T-helper 17 cell (primary cell): ENCODE results near the gene ANKS3. TPM values are rescaled to one million over a fixed set of nuclear protein-coding genes. Genes with fewer than 3 reads are reported as not detected.

Experiments
- ATAC-seq: fragments of 150-1000 bp; cut with Tn5 transposase; 2 replicates; pipeline ENCODE4 v1.10.0; 2021; ENCODE audit warnings: mild to moderate bottlenecking, moderate library complexity
- DNase-seq, 3 donors: peaks; one replicate each; pipeline versions ENCODE4 v3.0.0 to v3.0.0-alpha.2; 2020 to 2021
- H3K9me3 ChIP-seq: one replicate; pipeline ENCODE4 v1.7.0; 2013; ENCODE audit warnings: low read length, mild to moderate bottlenecking; ENCODE audit not compliant: control insufficient read depth, poor library complexity, severe bottlenecking
- H3K27ac Mint-ChIP-seq: one replicate; pipeline ENCODE4 v1.8.0; 2022; ENCODE audit warnings: mild to moderate bottlenecking, moderate library complexity, mixed read lengths
- H3K27me3 Mint-ChIP-seq: one replicate; pipeline ENCODE4 v1.8.0; 2022; ENCODE audit warnings: mixed read lengths
- H3K36me3 Mint-ChIP-seq: one replicate; pipeline ENCODE4 v1.8.0; 2022; ENCODE audit warnings: low read depth, mixed read lengths
- H3K4me1 Mint-ChIP-seq: one replicate; pipeline ENCODE4 v1.8.0; 2022; ENCODE audit warnings: mild to moderate bottlenecking, mixed read lengths
- H3K4me3 Mint-ChIP-seq: one replicate; pipeline ENCODE4 v1.8.0; 2022; ENCODE audit warnings: mild to moderate bottlenecking, moderate library complexity, mixed read lengths
- total RNA-seq, 4 donors: library from RNA in 2 of 4; stranded (reverse) in 2 of 4; gene quantifications; one replicate each; pipeline ENCODE4 v1.2.3 and lab custom pipeline; 2022 to 2026

Gene ANKS3
- total RNA-seq, 2 donors from 2014 or later, result 15.6 to 20.0 TPM

GRCh38 chr16:4703906-4704305 is 30.2 kb downstream of the ANKS3 start:
- no peak for ATAC-seq
- Mint-ChIP-seq H3K27me3 (no peaks in the 10 kb centered on the region), H3K27ac (peak overlapping the region; percentile 49), H3K4me1 (peaks cover 3% of the 10 kb centered on the region), H3K4me3 (no peak overlapping the region), H3K36me3 (peaks cover 2% of the 10 kb centered on the region)
- no peak for DNase-seq
- no peaks in the 10 kb centered on the region for H3K9me3 ChIP-seq

- ATAC-seq, result no peak
- H3K9me3 ChIP-seq, result no peaks in the 10 kb centered on the region
- H3K27ac Mint-ChIP-seq, result no peak overlapping the region
- DNase-seq, result no peak
- peaks cover 3% of the 10 kb centered on the region for H3K4me1 Mint-ChIP-seq
- peaks cover 2% of the 10 kb centered on the region for H3K36me3 Mint-ChIP-seq
- H3K27me3 Mint-ChIP-seq, result no peaks in the 10 kb centered on the region
- H3K4me3 Mint-ChIP-seq, result no peak overlapping the region
Observed at GRCh38 chr16:4702466-4702808, 31.6 kb downstream of the ANKS3 start.

- ATAC-seq (no peak), DNase-seq (no peak)
- Mint-ChIP-seq H3K27me3 (no peaks in the 10 kb centered on the region), H3K4me3 (no peak overlapping the region), H3K36me3 (peaks cover 2% of the 10 kb centered on the region), H3K27ac (no peak overlapping the region), H3K4me1 (peaks cover 2% of the 10 kb centered on the region)
- no peaks in the 10 kb centered on the region for H3K9me3 ChIP-seq
Observed at GRCh38 chr16:4701791-4702465, 32.1 kb downstream of the ANKS3 start.

- H3K9me3 ChIP-seq, result no peaks in the 10 kb centered on the region
- Mint-ChIP-seq H3K27me3 (no peaks in the 10 kb centered on the region), H3K27ac (no peak overlapping the region), H3K36me3 (no peaks in the 10 kb centered on the region), H3K4me1 (peaks cover 2% of the 10 kb centered on the region), H3K4me3 (no peak overlapping the region)
- no peak for ATAC-seq
- DNase-seq, result no peak
Observed at GRCh38 chr16:4700997-4701743, 32.9 kb downstream of the ANKS3 start.

GRCh38 chr16:4700380-4700996 is 33.6 kb downstream of the ANKS3 start:
- peaks cover 2% of the 10 kb centered on the region for H3K4me1 Mint-ChIP-seq
- H3K4me3 Mint-ChIP-seq, result no peak overlapping the region
- H3K27me3 Mint-ChIP-seq, result no peaks in the 10 kb centered on the region
- H3K9me3 ChIP-seq, result no peaks in the 10 kb centered on the region
- H3K27ac Mint-ChIP-seq, result no peak overlapping the region
- DNase-seq (no peak), ATAC-seq (peak; percentile 65)
- H3K36me3 Mint-ChIP-seq, result no peaks in the 10 kb centered on the region

- no peak overlapping the region for H3K4me3 Mint-ChIP-seq
- no peaks in the 10 kb centered on the region for H3K9me3 ChIP-seq
- no peak for DNase-seq
- no peak overlapping the region for H3K27ac Mint-ChIP-seq
- no peaks in the 10 kb centered on the region for H3K27me3 Mint-ChIP-seq
- no peak for ATAC-seq
- H3K36me3 Mint-ChIP-seq, result no peaks in the 10 kb centered on the region
- H3K4me1 Mint-ChIP-seq, result peaks cover 2% of the 10 kb centered on the region
Observed at GRCh38 chr16:4699046-4699556, 35.0 kb downstream of the ANKS3 start.

GRCh38 chr16:4698321-4699045 is 35.6 kb downstream of the ANKS3 start:
- Mint-ChIP-seq H3K36me3 (no peaks in the 10 kb centered on the region), H3K4me1 (peaks cover 2% of the 10 kb centered on the region), H3K27me3 (no peaks in the 10 kb centered on the region), H3K4me3 (no peak overlapping the region), H3K27ac (no peak overlapping the region)
- DNase-seq (no peak), ATAC-seq (no peak)
- H3K9me3 ChIP-seq, result no peaks in the 10 kb centered on the region

GRCh38 chr16:4697848-4698291 is 36.2 kb downstream of the ANKS3 start:
- ATAC-seq (no peak), DNase-seq (no peak)
- Mint-ChIP-seq H3K4me1 (peaks cover 2% of the 10 kb centered on the region), H3K27ac (no peak overlapping the region), H3K36me3 (no peaks in the 10 kb centered on the region), H3K27me3 (no peaks in the 10 kb centered on the region), H3K4me3 (no peak overlapping the region)
- no peaks in the 10 kb centered on the region for H3K9me3 ChIP-seq

GRCh38 chr16:4696905-4697847 is 36.9 kb downstream of the ANKS3 start:
- Mint-ChIP-seq H3K27me3 (no peaks in the 10 kb centered on the region), H3K4me3 (peak overlapping the region; percentile 57), H3K4me1 (peaks cover 6% of the 10 kb centered on the region), H3K27ac (peak overlapping the region; percentile 6), H3K36me3 (no peaks in the 10 kb centered on the region)
- DNase-seq (no peak), ATAC-seq (no peak)
- no peaks in the 10 kb centered on the region for H3K9me3 ChIP-seq

GRCh38 chr16:4696172-4696904 is 37.7 kb downstream of the ANKS3 start:
- Mint-ChIP-seq H3K4me1 (peaks cover 7% of the 10 kb centered on the region), H3K4me3 (peak overlapping the region; percentile 57), H3K36me3 (no peaks in the 10 kb centered on the region), H3K27ac (peak overlapping the region; percentile 34), H3K27me3 (no peaks in the 10 kb centered on the region)
- no peaks in the 10 kb centered on the region for H3K9me3 ChIP-seq
- DNase-seq (no peak), ATAC-seq (no peak)

- no peak for DNase-seq
- H3K36me3 Mint-ChIP-seq, result no peaks in the 10 kb centered on the region
- no peaks in the 10 kb centered on the region for H3K27me3 Mint-ChIP-seq
Observed at GRCh38 chr16:4695473-4696171, 38.4 kb downstream of the ANKS3 start.

More at GRCh38 chr16:4695473-4696171, 38.4 kb downstream of the ANKS3 start:
- Mint-ChIP-seq H3K4me1 (peaks cover 8% of the 10 kb centered on the region), H3K27ac (peak overlapping the region; percentile 34), H3K4me3 (peak overlapping the region; percentile 88)
- H3K9me3 ChIP-seq, result no peaks in the 10 kb centered on the region
- no peak for ATAC-seq
